Left lung (tissue), 10 donors: ENCODE data around the gene LDB2. TPM values are rescaled to one million over a fixed set of nuclear protein-coding genes. Genes with fewer than 3 reads are reported as not detected.
"Not testable (repeated sequence)": the region's sequence is repeated elsewhere in the genome, so short reads cannot be mapped to it uniquely, and the experiment has no call there.

Experiments
- ATAC-seq: fragments of 200-7000 bp; cut with Tn5 transposase; one replicate; pipeline ENCODE4 v1.9.1; 2020; ENCODE audit warnings: moderate library complexity
- DNase-seq, 4 donors: peaks; one replicate each; pipeline ENCODE4 v3.0.0-alpha.2; 2013 to 2020
- H3K27ac ChIP-seq, 2 donors: fragments of 200-600 bp; sonication (generic) in 1 of 2; one replicate each; pipeline versions ENCODE4 v1.5.0 to v1.8.0; 2020 to 2021
- H3K27me3 ChIP-seq, 2 donors: fragments of 200-600 bp; sonication (generic) in 1 of 2; one replicate each; pipeline versions ENCODE4 v1.5.0 to v1.8.0; 2020 to 2021
- H3K36me3 ChIP-seq, 2 donors: fragments of 200-600 bp; sonication (generic) in 1 of 2; one replicate each; pipeline versions ENCODE4 v1.5.0 to v1.8.0; 2020 to 2021
- H3K4me1 ChIP-seq, 2 donors: fragments of 200-600 bp; one replicate each; pipeline ENCODE4 v1.8.0; 2021
- H3K4me3 ChIP-seq, 2 donors: fragments of 200-600 bp; sonication (generic) in 1 of 2; one replicate each; pipeline versions ENCODE4 v1.5.0 to v1.8.0; 2020 to 2021; ENCODE audit warnings: mild to moderate bottlenecking in 1 of 2
- H3K9me3 ChIP-seq, 2 donors: fragments of 200-600 bp; sonication (generic) in 1 of 2; one replicate each; pipeline versions ENCODE4 v1.5.0 to v1.8.0; 2020 to 2021
- CTCF ChIP-seq, 2 donors: fragments of 200-600 bp; sonication (generic) in 1 of 2; IDR thresholded peaks; one replicate each; pipeline versions ENCODE4 v1.5.0 to v1.8.0; 2021; ENCODE audit warnings: antibody characterized with exemption in 2 of 2
- intact Hi-C, 2 donors: fragments of 100-400 bp; cut with DNase I; formaldehyde crosslinking; loops; one replicate each; pipeline versions ENCODE4 v1.11.2 to v1.14.2; 2022
- polyA plus RNA-seq, 6 donors: library from polyadenylated mRNA; unstranded; fragments of 120-200 nt; gene quantifications; one replicate each; pipeline ENCODE4 v1.2.1, GENCODE V29; 2013; ENCODE audit not compliant: insufficient read length in 6 of 6
- total RNA-seq, 2 donors: library from RNA; stranded (reverse); fragmentation: NEBNext Ultra II Directional; extraction: Animal tissue kit (Norgen Biotek cat#: 25700); gene quantifications; one replicate each; pipeline ENCODE4 v1.2.1, GENCODE V29; 2021
- donor health status: DM: no; HTN: yes; CAD: no.
- donor health status: DM: no; HTN: no; CAD: no.

The LDB2 gene
- total and polyA plus RNA-seq, 8 donors = 37.7 to 97.0 (median 78.5) TPM

- H3K27me3 ChIP-seq = no peaks in the 10 kb centered on the region
- peaks cover 0 to 9% of the 10 kb centered on the region in 2 donors for H3K4me1 ChIP-seq
- no peak for TF ChIP-seq CTCF (IDR thresholded peaks at IDR 0.05)
- intact Hi-C loops = no loop called here
- no peaks in the 10 kb centered on the region for H3K9me3 ChIP-seq
- H3K4me3 ChIP-seq = no peak overlapping the region
- peak; percentile 74 for ATAC-seq
- peak in 2 of 4 donors; percentile 92 to 94 for DNase-seq
- H3K27ac ChIP-seq = no peak overlapping the region
- no peaks in the 10 kb centered on the region for H3K36me3 ChIP-seq
These were observed 373.4 kb downstream of the LDB2 start for GRCh38 chr4:16524911-16525554.

- DNase-seq (no peak), ATAC-seq (no peak)
- Histone ChIP-seq H3K27ac (no peak overlapping the region), H3K4me1 (peaks cover 0 to 9% of the 10 kb centered on the region in 2 donors), H3K36me3 (no peaks in the 10 kb centered on the region), H3K27me3 (no peaks in the 10 kb centered on the region), H3K4me3 (no peak overlapping the region), H3K9me3 (no peaks in the 10 kb centered on the region)
- intact Hi-C loops = no loop called here
- no peak for TF ChIP-seq CTCF (IDR thresholded peaks at IDR 0.05)
These were observed 374.0 kb downstream of the LDB2 start for GRCh38 chr4:16524406-16524805.

- H3K27me3 ChIP-seq, H3K36me3 ChIP-seq, H3K4me1 ChIP-seq, H3K4me3 ChIP-seq, H3K9me3 ChIP-seq, DNase-seq, intact Hi-C loops, ATAC-seq, H3K27ac ChIP-seq: not testable (repeated sequence)
These were observed 374.9 kb downstream of the LDB2 start for GRCh38 chr4:16523526-16523925.

- Histone ChIP-seq H3K4me1 (peaks cover 0 to 9% of the 10 kb centered on the region in 2 donors), H3K27me3 (no peaks in the 10 kb centered on the region), H3K9me3 (no peaks in the 10 kb centered on the region), H3K27ac (no peak overlapping the region), H3K4me3 (no peak overlapping the region), H3K36me3 (no peaks in the 10 kb centered on the region)
- intact Hi-C loops = no loop called here
- ATAC-seq (no peak), DNase-seq (no peak)
- TF ChIP-seq CTCF (IDR thresholded peaks at IDR 0.05) = no peak
These were observed 377.1 kb downstream of the LDB2 start for GRCh38 chr4:16521156-16521915.

GRCh38 chr4:16516796-16517439, 381.5 kb downstream of the LDB2 start:
- H3K4me1 ChIP-seq = no peaks in the 10 kb centered on the region
- TF ChIP-seq CTCF (IDR thresholded peaks at IDR 0.05) = peak in 1 of 2 donors; percentile 16
- DNase-seq (peak in 2 of 4 donors; percentile 53 to 85), ATAC-seq (peak; percentile 56)
- no peak overlapping the region for H3K27ac ChIP-seq
- H3K27me3 ChIP-seq = no peaks in the 10 kb centered on the region
- H3K9me3 ChIP-seq = no peaks in the 10 kb centered on the region
- no peaks in the 10 kb centered on the region for H3K36me3 ChIP-seq
- intact Hi-C loops = no loop called here
- H3K4me3 ChIP-seq = no peak overlapping the region
